GM12873 (cell line): ENCODE measurements around the gene KCNQ2.

Experiments
- TF ChIP-seq, protein P1 (sequence below): IDR thresholded peaks from 2 replicates; pipeline ENCODE4 v1.5.1; 2012; ENCODE audit warnings: low read depth, mild to moderate bottlenecking, moderate library complexity, low read length, control low read depth; ENCODE audit not compliant: insufficient read depth; ENCODE audit errors: missing control alignments

The KCNQ2 gene

DNA sequence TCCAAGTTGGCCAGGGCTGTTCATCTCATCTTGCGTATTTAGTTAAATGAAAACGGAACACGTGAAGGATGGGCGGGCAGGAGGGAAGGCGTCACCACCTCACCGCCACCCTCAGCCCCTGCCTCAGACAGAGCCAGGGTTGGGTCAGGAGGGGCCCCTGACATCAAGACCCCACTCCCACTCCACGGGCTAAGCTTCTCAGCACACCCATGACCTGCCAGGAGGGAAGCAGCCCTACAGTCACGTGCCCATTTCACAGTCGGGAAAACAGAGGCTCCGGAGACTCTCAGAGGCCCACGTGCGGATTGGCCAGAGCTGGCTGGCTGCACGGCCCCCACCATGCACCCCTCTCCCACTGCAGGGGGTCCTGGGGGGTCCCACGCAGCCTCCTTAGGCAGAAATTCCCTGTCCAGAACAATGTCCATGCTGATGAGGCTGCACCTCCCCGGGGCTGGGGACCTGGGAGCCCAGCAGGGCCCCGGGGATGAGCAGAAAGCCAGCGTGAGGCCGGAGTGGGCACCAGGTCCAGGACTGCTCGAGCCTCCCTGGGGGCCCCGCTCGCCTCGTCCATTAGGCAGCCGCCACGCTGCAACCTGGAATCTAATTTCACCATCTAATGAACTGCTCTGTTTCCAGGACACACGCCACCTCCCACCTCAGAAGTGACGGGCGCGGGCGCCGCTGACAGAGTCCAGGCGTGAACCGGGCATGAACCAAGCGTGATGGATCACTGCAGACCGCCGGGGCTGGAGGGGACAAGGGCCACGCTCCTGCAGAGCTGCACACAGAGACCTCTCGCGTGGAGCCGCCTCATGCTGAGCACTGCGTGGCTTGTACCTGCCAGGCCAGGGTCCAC lies 15.8 kb downstream of the KCNQ2 start:
- TF ChIP-seq, protein P1, sequence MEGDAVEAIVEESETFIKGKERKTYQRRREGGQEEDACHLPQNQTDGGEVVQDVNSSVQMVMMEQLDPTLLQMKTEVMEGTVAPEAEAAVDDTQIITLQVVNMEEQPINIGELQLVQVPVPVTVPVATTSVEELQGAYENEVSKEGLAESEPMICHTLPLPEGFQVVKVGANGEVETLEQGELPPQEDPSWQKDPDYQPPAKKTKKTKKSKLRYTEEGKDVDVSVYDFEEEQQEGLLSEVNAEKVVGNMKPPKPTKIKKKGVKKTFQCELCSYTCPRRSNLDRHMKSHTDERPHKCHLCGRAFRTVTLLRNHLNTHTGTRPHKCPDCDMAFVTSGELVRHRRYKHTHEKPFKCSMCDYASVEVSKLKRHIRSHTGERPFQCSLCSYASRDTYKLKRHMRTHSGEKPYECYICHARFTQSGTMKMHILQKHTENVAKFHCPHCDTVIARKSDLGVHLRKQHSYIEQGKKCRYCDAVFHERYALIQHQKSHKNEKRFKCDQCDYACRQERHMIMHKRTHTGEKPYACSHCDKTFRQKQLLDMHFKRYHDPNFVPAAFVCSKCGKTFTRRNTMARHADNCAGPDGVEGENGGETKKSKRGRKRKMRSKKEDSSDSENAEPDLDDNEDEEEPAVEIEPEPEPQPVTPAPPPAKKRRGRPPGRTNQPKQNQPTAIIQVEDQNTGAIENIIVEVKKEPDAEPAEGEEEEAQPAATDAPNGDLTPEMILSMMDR: no peak

- TF ChIP-seq, protein P1: no peak
These were observed 16.9 kb downstream of the KCNQ2 start for GRCh38 chr20:63455568-63455859.

DNA sequence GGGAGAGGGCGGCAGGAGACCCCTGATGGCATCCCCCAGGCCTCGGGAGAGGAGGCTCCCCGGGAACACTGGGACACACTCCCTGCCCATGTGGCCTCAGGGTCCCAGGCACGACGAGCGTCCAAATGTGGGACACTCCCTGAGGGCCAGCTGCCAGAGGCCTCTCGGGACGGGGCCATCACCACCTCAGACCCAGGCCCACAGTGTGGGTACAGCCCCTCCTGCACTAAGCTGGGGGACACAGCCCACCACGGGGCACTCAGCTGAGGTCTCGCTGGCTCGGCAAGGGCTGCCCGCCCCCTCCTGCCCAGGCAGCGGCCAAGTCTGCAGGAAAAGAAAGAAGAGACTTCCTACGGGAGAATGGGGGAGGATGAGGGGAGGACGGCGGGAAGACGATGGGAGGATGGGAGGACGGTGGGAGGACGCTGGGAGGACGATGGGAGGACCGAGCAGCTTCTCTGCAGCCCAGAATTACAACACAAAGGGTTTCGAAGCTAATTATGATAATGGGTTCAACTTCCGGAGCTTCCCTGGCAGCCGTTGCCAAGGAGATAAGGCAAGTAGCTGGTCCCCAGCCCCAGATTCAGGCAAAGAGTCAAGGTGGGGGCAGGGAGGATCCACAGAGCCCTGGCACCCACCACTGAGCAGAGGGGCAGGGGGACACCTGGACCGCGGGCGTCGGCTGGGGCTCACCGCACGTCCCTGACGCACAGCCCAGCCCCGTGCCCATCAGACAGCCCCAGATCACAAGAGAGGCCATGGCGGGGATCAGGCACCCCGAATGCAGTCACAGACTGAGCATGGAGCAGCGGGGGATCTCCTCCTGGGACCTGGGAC lies 17.5 kb downstream of the KCNQ2 start:
- TF ChIP-seq, protein P1: no peak

DNA sequence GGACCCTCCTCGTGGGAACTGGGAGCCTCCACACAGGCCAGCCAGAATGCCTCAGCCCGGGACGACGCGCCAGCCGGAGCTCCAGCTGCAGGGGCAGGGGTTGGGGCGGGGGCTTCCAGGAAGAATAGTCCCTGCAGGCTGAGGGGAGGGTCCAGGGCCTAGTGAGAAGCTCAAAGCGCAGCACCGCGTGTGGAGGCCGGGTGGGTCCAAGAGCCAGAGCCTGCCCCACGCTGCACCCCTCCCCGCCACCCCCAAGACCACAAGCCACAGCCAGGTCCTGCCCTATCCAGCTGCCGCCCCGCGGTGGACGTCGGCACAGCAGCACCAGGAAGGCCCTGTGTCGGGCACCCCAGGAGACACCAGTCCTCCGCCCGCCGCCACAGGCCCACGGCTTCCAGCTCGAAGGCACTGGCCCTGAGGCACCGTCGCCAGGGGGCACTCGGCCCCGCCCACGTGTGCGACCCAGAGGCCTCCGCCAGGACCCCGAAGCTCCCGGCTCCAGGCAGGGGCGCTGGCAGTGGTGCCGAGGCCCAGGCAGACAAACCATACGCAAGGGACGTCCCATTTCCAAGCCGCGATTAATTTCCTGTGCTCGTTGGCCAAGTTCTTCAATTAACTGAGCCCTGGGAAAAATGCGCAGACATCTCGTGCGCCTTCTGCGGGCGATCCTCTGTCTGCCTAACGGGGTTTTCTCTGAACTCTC lies 19.5 kb downstream of the KCNQ2 start:
- TF ChIP-seq, protein P1: peak; percentile 14

- TF ChIP-seq, protein P1: no peak
These were observed 20.1 kb downstream of the KCNQ2 start for GRCh38 chr20:63452341-63452740.

DNA sequence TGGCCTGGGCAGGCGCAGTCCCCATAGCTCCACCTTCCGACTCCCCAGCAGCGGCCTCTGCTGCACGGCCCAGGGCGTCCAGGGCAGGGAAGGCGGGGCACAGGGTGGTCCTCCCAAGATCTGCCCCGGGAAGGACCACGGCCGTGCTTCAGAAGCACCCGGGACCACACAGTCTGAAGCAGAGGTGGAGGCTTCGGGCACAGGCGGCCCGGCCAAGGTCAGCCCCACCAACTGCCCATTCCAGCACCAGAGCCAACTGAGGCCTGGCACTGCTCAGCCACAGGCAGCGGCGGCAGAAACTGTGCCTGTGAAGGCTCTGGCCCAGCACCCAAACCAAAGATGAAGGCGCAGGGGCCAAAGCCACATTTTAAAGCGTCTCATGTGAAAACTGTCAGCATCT lies 20.6 kb downstream of the KCNQ2 start:
- TF ChIP-seq, protein P1: no peak
